Measurements from ENCODE around the gene MIDN. TPM values are rescaled to one million over a fixed set of nuclear protein-coding genes. Genes with fewer than 3 reads are reported as not detected.
A peak's percentile ranks its signal among the peaks of the same experiment; 100 is the strongest.

The MIDN gene
- total and polyA plus RNA-seq, 2 donors (not counting 3 experiments of a cell fraction or from before 2014, with no cell fraction given), result 20.0 to 85.9 TPM

DNA sequence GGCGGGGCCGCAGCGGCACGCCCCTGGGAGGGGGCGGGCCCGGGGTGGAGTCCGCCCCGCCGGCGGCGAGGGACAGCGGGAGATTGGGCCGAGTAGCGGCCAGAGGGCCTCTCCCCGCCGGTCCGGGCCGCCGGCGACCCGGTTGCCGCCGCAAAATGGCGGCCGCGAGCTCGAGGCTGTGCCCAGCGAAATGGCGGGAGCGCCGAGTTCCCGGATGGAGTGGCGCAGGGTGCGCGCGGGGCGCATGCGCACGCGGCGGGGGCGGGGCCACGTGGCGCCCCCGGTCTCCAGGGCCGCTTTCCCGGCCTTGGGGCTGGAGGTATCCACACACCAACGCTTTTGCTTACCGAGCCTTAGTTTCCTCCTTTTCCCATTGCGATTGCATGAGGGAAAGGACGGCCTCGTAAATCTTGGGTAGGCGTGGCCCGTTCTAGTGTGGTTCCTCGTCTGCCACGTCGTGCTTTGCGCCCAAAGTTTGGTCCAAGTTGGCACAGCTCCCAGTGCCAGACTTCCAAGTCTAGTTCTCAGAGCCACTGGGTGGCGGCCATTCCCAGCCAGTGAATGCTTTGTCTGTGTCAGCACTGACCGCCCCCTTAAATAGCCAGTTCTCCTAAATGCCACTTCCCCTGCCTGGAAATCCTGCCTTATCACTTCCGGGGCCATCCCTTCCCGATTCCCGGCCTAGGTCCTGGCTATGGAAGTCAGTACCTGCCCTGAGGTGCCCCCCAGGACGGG is 21.3 kb downstream of the MIDN start:
- H3K9me3 ChIP-seq (replicated peaks; ENCODE audit: control insufficient read depth, insufficient read depth, low read length), result no peaks in the 10 kb centered on the region
- H3K4me1 ChIP-seq (ENCODE audit: control insufficient read depth, extremely low read depth, insufficient read depth, low read length), result peaks cover 44% of the 10 kb centered on the region
- no peaks in the 10 kb centered on the region for H3K27me3 ChIP-seq (ENCODE audit: control insufficient read depth in 2 of 2, insufficient read depth in 2 of 2, low read length in 2 of 2)
- intact Hi-C loops (cut with micrococcal nuclease) (no loop called here), dilution Hi-C loops (cut with MboI; ENCODE audit: extremely low pct_ligation_motif_present, low sequenced_read_pairs) (no loop called here)
- H3K4me3 ChIP-seq (replicated peaks in 1 of 3; ENCODE audit: insufficient read depth in 1 of 3, low read depth in 1 of 3, low read length in 3 of 3), result peak overlapping the region; percentile 61 to 90 (median 76)
- TF ChIP-seq EZH2 (IDR thresholded peaks at IDR 0.05; ENCODE audit: borderline replicate concordance, low read depth, low read length, severe bottlenecking) (no peak), MYC (IDR thresholded peaks at IDR 0.05; ENCODE audit: low read depth, low read length) (no peak), FOS (IDR thresholded peaks at IDR 0.05; ENCODE audit: borderline replicate concordance, insufficient read depth, low read length) (no peak), POLR2AphosphoS5 (IDR thresholded peaks at IDR 0.05; ENCODE audit: insufficient read depth, low read depth, low read length) (peak; percentile 97), POLR2A (IDR thresholded peaks at IDR 0.05; ENCODE audit: low read depth, low read length) (peak; percentile 95), GATA2 (IDR thresholded peaks at IDR 0.05; ENCODE audit: insufficient read depth, insufficient read length, low read depth, low read length) (no peak), JUN (IDR thresholded peaks at IDR 0.05; ENCODE audit: borderline replicate concordance, insufficient read depth, insufficient read length, low read depth) (no peak)
- TF ChIP-seq, protein P1, sequence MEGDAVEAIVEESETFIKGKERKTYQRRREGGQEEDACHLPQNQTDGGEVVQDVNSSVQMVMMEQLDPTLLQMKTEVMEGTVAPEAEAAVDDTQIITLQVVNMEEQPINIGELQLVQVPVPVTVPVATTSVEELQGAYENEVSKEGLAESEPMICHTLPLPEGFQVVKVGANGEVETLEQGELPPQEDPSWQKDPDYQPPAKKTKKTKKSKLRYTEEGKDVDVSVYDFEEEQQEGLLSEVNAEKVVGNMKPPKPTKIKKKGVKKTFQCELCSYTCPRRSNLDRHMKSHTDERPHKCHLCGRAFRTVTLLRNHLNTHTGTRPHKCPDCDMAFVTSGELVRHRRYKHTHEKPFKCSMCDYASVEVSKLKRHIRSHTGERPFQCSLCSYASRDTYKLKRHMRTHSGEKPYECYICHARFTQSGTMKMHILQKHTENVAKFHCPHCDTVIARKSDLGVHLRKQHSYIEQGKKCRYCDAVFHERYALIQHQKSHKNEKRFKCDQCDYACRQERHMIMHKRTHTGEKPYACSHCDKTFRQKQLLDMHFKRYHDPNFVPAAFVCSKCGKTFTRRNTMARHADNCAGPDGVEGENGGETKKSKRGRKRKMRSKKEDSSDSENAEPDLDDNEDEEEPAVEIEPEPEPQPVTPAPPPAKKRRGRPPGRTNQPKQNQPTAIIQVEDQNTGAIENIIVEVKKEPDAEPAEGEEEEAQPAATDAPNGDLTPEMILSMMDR (IDR thresholded peaks at IDR 0.05; ENCODE audit: extremely low read depth in 1 of 2, insufficient read depth in 1 of 2, low read depth in 1 of 2, low read length in 2 of 2), result no peak
- TF ChIP-seq, protein P2, sequence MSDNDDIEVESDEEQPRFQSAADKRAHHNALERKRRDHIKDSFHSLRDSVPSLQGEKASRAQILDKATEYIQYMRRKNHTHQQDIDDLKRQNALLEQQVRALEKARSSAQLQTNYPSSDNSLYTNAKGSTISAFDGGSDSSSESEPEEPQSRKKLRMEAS (IDR thresholded peaks at IDR 0.05; ENCODE audit: insufficient read depth, insufficient read length), result peak; percentile 82
- ChIA-PET POLR2A (interaction anchor here (0.8 to 1.5 kb wide), 11 partner anchors 8 to 241 kb away, joined by 3 to 87 read pairs (median 10); partner anchors contain the start of gene ATP5F1D), CTCF (interaction anchor here (0.6 to 7.2 kb wide), 5 partner anchors 10 to 156 kb away, joined by 3 to 1001 read pairs (median 3); partner anchors contain the start of gene ATP5F1D)
- peak overlapping the region; percentile 96 for H3K4me2 ChIP-seq (ENCODE audit: insufficient read depth, low read length)
- peaks cover 20 to 33% of the 10 kb centered on the region in 2 experiments for H3K36me3 ChIP-seq (ENCODE audit: control insufficient read depth in 2 of 2, extremely low read depth in 1 of 2, insufficient read depth in 2 of 2, low read length in 2 of 2)
- DNase-seq (ENCODE audit: low read depth, low spot score), result peak; percentile 87
- H3K9ac ChIP-seq (replicated peaks; ENCODE audit: extremely low read depth, insufficient read depth, low read length), result peak overlapping the region; percentile 97
- H2AFZ ChIP-seq (ENCODE audit: low read depth, low read length), result no peak overlapping the region
- FAIRE-seq, result no peak
- no peaks in the 10 kb centered on the region for H3K9me1 ChIP-seq (replicated peaks; ENCODE audit: control insufficient read depth, extremely low read depth, insufficient read depth, low read length)
- TSS peak; percentile 56 for BruUV-seq (replicated peaks)
- H3K79me2 ChIP-seq (ENCODE audit: control insufficient read depth, insufficient read depth, low read length), result peaks cover 45% of the 10 kb centered on the region
- peak overlapping the region; percentile 93 for H3K27ac ChIP-seq (ENCODE audit: insufficient read depth, low read depth, low read length)
- H4K20me1 ChIP-seq (replicated peaks; ENCODE audit: control insufficient read depth, extremely low read depth, insufficient read depth, low read length), result no peaks in the 10 kb centered on the region

All from endothelial cell of umbilical vein (primary cell).